Activated CD8-positive, alpha-beta memory T cell treated with anti-CD3 and anti-CD28 coated beads for 48 hours (primary cell): ENCODE results near the gene TUBB1.
"Not testable (repeated sequence)": the region's sequence is repeated elsewhere in the genome, so short reads cannot be mapped to it uniquely, and the experiment has no call there.

Experiments used
- DNase-seq, 3 experiments: peaks; one replicate each; pipeline ENCODE4 v3.0.0-alpha.2; 2020; ENCODE audit warnings: low read depth in 2 of 3, low spot score in 2 of 3

The TUBB1 gene

DNA sequence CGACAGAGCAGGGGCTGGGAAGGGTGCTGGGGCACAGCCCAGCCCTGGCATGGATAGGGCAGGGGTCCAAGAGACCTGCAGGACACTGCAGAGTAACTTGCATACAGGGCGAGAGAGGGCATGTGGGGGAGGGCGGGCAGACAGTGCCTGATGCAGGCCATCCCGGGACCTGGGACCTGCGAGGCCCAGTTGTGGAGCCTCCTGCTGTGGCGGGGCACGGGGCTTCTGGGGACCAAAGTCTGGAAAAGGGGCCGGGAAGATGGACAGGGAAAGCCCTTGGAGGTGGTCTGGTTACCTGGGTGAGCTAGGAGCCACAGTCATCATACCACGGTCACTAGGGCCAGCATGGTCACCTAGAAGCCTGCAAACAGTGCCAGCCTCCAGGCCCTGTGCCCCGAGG lies 412 bp upstream of the TUBB1 start:
- no peak for DNase-seq

DNA sequence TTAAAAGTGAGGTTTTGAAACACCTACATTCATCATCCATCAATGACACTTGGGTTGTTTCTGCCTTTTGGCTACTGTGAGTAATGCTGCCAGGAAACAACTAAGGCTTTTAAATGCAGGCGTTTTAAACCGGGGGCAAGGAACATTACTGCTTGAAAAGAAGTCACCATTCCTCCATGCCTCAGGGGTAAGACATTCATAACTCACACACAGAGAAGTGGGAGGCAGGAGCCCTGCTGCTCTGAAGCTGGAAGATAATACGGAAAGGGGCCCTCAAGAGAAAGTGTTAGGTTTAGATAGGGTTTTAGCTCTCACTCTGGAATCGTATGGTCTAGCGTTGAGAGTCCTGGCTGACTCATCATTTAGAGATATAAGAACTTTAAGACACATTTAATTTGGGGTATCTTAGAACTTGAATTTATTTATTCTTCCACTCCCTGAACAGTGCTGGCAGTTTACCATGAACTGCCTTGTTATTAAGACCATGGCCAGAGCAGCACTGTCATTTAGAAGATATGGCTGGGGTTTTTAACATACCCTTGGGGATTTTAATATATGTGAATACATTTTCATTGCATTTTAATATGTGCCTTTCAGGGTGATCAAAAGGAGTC lies 1.8 kb downstream of the TUBB1 start:
- no peak for DNase-seq

DNA sequence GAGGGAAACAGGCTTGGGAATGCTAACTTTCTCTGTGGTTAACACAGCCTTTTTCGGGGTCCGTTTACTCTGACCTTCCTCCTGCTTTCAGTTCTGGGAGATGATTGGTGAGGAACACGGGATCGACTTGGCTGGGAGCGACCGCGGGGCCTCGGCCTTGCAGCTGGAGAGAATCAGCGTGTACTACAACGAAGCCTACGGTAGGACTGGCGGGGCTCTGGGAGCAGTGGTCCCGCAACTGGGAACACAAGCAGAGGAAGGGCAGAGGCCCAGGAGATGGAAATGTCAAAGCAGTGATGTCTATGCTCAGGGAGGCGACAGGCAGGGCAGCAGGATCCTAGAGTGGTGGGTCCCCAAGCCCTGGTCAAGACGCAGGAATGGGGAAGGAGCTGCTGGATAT lies 3.5 kb downstream of the TUBB1 start:
- DNase-seq = no peak

DNA sequence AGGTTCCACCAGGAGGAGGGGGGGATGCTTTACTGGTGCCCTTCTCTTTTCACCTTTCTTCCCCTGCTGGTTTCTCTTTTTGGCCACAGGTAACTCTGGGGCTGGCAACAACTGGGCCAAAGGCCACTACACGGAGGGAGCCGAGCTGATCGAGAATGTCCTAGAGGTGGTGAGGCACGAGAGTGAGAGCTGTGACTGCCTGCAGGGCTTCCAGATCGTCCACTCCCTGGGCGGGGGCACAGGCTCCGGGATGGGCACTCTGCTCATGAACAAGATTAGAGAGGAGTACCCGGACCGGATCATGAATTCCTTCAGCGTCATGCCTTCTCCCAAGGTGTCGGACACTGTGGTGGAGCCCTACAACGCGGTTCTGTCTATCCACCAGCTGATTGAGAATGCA lies 4.4 kb downstream of the TUBB1 start:
- no peak for DNase-seq

DNA sequence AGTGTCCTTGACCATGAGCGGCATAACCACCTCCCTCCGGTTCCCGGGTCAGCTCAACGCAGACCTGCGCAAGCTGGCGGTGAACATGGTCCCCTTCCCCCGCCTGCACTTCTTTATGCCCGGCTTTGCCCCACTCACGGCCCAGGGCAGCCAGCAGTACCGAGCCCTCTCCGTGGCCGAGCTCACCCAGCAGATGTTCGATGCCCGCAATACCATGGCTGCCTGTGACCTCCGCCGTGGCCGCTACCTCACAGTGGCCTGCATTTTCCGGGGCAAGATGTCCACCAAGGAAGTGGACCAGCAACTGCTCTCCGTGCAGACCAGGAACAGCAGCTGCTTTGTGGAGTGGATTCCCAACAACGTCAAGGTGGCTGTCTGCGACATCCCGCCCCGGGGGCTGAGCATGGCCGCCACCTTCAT lies 4.9 kb downstream of the TUBB1 start:
- DNase-seq = no peak

DNA sequence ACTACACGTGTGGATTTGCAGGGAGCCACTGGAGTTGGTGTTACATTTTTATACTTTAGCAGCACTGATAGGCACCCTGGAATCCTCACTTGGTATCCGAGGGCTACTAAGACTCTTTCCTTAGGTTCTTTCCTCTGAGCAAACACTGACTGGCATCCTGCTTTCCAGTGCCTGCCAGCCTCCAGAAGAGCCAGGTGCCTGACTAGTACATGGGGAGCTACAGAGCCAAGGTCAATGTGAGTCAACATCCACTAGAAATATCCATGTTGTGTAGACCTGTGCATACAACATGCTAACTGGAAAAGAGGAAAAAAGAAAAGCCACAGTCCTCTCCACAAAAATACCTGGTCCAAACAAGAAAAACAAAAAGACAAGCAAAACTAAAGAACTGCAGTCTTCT lies 5.9 kb downstream of the TUBB1 start:
- DNase-seq = no peak

GRCh38 chr20:59025511-59025910 lies 6.3 kb downstream of the TUBB1 start:
- DNase-seq = no peak

GRCh38 chr20:59026904-59027740 lies 7.9 kb downstream of the TUBB1 start:
- no peak for DNase-seq

- DNase-seq = no peak
These were observed 8.6 kb downstream of the TUBB1 start for GRCh38 chr20:59027741-59028320.

DNA sequence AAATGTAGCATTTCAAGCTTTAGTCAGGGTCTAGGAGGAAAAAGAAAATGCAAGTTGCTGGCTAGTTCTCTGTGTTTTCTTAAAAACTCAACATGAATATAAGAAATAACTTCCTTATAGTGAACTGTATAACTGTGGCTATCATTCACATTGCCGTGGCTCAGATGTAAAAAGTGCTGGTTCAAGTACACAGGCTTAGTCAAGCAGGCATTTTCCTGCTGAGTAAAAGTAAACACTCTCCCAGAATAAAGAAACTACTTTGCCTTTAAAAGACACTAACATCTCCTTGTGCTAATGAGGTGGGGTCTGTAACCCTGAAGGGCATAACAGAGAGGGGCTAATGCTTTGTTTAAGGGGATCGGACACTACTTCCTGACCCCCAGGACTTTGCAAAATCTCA lies 9.6 kb downstream of the TUBB1 start:
- no peak for DNase-seq

GRCh38 chr20:59030911-59031563 lies 11.8 kb downstream of the TUBB1 start:
- DNase-seq = no peak

DNA sequence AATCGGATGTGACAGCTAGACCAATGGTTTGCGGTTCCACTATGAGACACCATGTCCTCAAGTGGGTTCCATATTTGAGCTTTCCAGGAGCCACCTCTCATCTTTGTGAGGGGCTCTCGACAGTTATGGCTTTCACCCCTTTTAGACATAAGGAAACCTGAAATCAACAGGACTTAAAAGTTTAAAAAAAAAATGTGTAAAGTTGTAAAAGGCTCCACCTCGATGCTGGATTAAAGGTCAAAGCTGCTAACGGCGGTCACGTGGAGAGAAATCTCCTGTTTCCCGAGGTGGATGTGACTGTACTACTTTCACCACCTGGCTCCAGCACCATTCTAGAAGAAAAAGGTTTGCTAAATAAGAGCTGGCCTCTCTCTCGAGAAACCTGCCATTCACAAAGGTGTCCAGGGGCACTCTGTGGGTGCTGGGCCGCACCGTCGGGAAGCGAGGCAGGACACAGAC lies 12.4 kb downstream of the TUBB1 start:
- no peak for DNase-seq

DNA sequence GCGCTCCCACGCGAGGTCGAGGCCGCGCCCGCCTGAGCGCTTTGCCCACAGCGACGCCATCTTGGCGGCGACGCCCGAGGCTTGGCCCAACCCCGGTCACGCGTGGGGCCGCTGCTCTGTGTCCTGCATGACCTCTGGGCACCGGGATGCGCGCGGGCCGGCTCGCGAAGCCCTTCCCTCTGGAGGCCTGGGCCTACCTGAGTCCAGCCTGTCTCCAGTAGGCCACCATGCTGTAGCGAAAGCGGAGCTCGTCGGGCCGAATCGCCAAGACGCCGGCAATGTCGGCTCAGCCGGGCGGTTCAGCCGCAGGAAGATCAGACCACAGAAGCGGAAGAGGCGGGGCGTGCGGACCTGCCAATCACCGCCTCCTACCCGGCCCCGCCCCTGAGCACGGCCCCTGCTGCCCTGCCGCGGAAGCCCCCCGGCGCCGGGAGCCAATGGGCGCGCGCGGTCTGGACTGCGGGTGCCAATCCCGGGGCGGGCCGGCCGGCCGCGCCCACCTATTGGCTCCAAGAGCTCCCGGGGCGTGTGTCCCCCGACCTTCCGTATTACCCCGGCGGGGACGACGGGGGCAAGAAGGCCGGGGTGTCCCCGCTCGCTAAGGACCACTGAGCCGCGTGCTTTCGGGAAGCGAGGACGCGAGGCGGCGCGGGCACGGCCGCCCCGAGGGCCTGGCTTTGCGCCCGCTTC lies 12.9 kb downstream of the TUBB1 start, which contains the start of gene ATP5F1E:
ATP5F1E (minus strand) TSS at position 313 of the 690 bp plus-strand sequence; CDS start at position 229, 84 bp downstream.
- peak; percentile 89 to 98 (median 92) for DNase-seq

DNA sequence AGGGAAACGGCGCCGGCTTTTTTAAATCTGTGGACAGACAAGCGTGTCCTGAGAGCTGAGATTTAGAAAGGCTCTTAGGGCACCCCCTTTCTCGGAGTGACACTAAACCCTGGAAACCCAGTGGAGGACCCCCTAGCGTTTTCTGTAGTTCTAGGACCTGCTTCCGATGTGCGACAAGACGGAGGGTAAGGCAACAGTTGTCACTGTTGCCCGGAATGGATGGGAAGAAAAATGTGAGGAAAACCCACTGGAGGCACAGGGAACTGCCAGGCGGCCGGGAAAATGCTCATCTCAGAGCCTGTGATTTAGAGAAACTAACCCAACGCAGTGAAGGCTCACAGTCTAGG lies 13.5 kb downstream of the TUBB1 start:
- DNase-seq = no peak

GRCh38 chr20:59033093-59033492 lies 13.9 kb downstream of the TUBB1 start:
- no peak for DNase-seq

DNA sequence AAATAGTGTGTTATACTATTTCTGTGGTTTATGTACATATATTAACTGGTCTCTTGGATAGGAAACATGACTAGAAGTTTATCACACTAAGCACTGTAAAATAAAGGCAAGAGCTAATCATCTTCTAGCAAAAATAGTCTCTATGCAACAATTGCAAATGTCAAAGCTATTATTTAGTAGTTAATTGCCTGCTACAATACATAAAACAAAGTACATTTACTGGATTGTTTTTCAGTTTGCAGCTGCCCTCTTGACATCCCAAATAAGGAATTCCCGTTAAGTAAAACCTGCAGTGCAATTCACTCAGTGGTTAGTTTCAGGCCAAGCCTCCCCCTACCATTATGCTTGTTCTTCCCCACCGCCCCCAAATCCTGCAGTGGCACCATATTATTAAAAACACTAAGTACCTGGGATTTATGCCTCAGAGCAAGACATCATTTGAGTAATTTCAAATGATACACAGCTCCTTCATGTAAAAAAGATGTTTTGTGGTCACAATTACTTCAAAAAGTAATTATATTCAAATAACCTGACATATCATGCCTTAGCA lies 14.5 kb downstream of the TUBB1 start:
- DNase-seq = no peak

DNA sequence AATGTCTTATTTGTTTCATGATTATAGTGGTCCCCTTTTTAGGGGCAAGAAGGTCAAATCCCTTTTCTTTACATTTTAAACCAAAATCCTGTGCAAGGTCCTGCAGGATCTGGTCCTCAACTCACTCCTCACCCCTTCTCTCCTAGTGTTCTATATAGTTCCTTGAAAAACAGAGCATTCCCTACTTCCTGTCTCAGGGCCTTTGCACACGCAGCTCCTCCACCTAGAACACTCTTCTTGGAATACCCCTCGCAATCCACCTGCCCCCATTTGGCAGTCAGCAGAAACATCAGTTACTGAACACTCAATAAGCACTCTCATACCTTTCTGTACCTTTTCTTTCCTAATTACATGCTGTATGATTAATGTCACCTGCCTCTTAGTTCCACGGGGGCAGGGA lies 16.2 kb downstream of the TUBB1 start:
- DNase-seq = no peak

DNA sequence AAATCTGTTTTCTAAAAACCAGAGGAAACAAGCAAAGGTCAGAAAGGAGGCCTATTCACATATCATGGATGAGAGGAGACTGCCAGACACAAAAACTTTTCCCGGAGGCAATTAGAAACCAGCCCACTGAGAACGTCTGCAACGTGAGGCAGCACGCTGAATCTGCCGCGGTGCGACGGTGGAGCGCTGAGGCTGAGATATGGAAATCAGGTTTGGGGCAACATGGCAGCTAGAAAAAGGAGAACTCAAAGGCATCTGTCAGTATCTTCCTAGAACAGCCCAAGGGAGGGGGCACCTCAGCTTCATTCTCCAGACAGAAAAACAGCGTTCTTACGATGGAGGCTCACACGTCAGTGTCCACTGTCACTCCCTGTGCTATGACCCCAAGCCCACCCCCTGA lies 18.2 kb downstream of the TUBB1 start:
- no peak for DNase-seq

DNA sequence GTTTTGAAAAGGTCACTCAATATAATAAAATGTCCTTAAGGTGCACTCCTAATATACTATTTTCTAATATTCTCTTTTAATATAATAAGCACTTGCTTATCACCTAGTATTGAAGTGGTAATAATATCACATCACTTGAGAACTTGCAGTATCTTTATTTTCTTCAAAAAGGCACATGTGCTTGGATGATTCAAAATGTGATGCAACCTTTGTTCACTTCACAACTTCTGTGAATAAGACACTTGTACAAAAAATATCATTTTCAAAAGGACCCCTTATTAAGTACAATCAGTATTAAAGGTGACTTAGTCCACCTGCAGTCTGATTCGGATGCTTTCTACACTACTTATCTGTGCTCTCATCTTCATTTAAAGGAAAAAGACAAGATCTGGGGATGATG lies 20.0 kb downstream of the TUBB1 start:
- DNase-seq = no peak

DNA sequence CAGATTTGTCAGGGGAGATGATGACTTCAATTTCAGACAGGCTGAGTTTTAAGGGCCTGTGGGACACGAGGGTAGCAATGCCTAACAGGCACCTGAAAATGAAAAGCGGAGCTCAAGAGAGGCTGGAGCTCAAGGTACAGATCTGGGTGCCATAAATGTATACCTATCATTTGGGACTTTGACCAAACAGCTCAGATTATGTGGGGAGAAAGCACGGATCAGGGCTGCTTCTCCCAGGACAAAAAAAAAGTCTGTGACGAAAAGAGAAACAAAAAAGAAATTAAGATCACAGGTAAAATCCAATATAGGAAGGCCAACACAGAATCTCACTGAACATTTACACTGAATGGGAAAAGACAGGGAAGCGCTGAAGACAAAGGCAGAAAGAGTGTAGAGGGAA lies 21.4 kb downstream of the TUBB1 start:
- DNase-seq = no peak

DNA sequence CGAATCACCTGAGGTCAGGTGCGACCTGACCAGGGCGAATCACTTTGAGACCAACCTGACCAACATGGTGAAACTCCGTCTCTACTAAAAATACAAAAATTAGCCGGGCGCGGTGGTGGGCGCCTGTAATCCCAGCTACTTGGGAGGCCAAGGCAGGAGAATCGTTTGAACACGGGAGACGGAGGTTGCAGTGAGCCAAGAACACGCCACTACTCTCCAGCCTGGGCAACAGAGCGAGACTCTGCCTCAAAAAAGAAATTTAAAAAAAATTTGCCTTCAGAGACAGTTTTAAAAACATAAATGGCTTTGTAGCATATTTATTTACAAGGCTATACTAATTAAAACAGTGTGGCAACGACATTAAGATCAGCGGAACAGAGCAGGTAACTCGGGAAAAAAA lies 22.3 kb downstream of the TUBB1 start:
- DNase-seq = not testable (repeated sequence)
